Activated naive CD8-positive, alpha-beta T cell (primary cell): ENCODE measurements around the gene KCNAB2.

Source experiments
- H3K27ac Mint-ChIP-seq: one replicate; pipeline ENCODE4 v1.8.0; 2021; ENCODE audit warnings: mixed read lengths
- H3K27me3 Mint-ChIP-seq: one replicate; pipeline ENCODE4 v1.8.0; 2021; ENCODE audit warnings: mixed read lengths
- H3K36me3 Mint-ChIP-seq: one replicate; pipeline ENCODE4 v1.8.0; 2021; ENCODE audit warnings: mixed read lengths
- H3K4me1 Mint-ChIP-seq: one replicate; pipeline ENCODE4 v1.8.0; 2021; ENCODE audit warnings: low read depth, mixed read lengths
- H3K4me3 Mint-ChIP-seq: one replicate; pipeline ENCODE4 v1.8.0; 2021; ENCODE audit warnings: mild to moderate bottlenecking, mixed read lengths
- H3K9me3 Mint-ChIP-seq: one replicate; pipeline ENCODE4 v1.8.0; 2021; ENCODE audit warnings: low read depth, mixed read lengths

The KCNAB2 gene

GRCh38 chr1:6045561-6045960 lies at the start of gene KCNAB2:
TSS of gene KCNAB2 (plus strand) at chr1:6045888. CDS start at chr1:6051537, 5,649 bp downstream.
- Mint-ChIP-seq H3K9me3 (no peaks in the 10 kb centered on the region), H3K4me3 (no peak within 1 kb of the TSS), H3K36me3 (peaks cover 4% of the 10 kb centered on the region), H3K4me1 (peaks cover 20% of the 10 kb centered on the region), H3K27me3 (no peaks in the 10 kb centered on the region), H3K27ac (no peak within 1 kb of the TSS)

GRCh38 chr1:5996641-5997270 lies 48.9 kb upstream of the KCNAB2 start:
- Mint-ChIP-seq H3K27ac (no peak overlapping the region), H3K9me3 (no peaks in the 10 kb centered on the region), H3K36me3 (no peaks in the 10 kb centered on the region), H3K27me3 (no peaks in the 10 kb centered on the region), H3K4me3 (no peak overlapping the region), H3K4me1 (peaks cover 37% of the 10 kb centered on the region)

- H3K27ac Mint-ChIP-seq, result no peak overlapping the region
Measured at GRCh38 chr1:5997316-5997715, 48.4 kb upstream of the KCNAB2 start.

GRCh38 chr1:5998051-5998905 lies 47.4 kb upstream of the KCNAB2 start:
- Mint-ChIP-seq H3K4me3 (no peak overlapping the region), H3K27me3 (no peaks in the 10 kb centered on the region), H3K4me1 (peaks cover 43% of the 10 kb centered on the region), H3K27ac (peak overlapping the region; percentile 22), H3K36me3 (no peaks in the 10 kb centered on the region), H3K9me3 (no peaks in the 10 kb centered on the region)

More at GRCh38 chr1:5997316-5997715, 48.4 kb upstream of the KCNAB2 start:
- Mint-ChIP-seq H3K9me3 (no peaks in the 10 kb centered on the region), H3K36me3 (no peaks in the 10 kb centered on the region), H3K27me3 (no peaks in the 10 kb centered on the region), H3K4me1 (peaks cover 41% of the 10 kb centered on the region), H3K4me3 (no peak overlapping the region)

- Mint-ChIP-seq H3K4me1 (peaks cover 44% of the 10 kb centered on the region), H3K36me3 (no peaks in the 10 kb centered on the region), H3K4me3 (no peak overlapping the region), H3K27ac (no peak overlapping the region), H3K9me3 (no peaks in the 10 kb centered on the region), H3K27me3 (no peaks in the 10 kb centered on the region)
Measured at GRCh38 chr1:5998906-5999301, 46.8 kb upstream of the KCNAB2 start.

GRCh38 chr1:5999711-6000443 lies 45.8 kb upstream of the KCNAB2 start:
- Mint-ChIP-seq H3K27ac (no peak overlapping the region), H3K27me3 (no peaks in the 10 kb centered on the region), H3K36me3 (no peaks in the 10 kb centered on the region), H3K4me1 (peaks cover 41% of the 10 kb centered on the region), H3K4me3 (no peak overlapping the region), H3K9me3 (no peaks in the 10 kb centered on the region)

GRCh38 chr1:6000444-6001288 lies 45.0 kb upstream of the KCNAB2 start:
- Mint-ChIP-seq H3K4me1 (peaks cover 36% of the 10 kb centered on the region), H3K36me3 (no peaks in the 10 kb centered on the region), H3K27me3 (no peaks in the 10 kb centered on the region), H3K4me3 (no peak overlapping the region), H3K9me3 (no peaks in the 10 kb centered on the region), H3K27ac (no peak overlapping the region)

GRCh38 chr1:6001992-6002576 lies 43.6 kb upstream of the KCNAB2 start:
- no peaks in the 10 kb centered on the region for H3K36me3 Mint-ChIP-seq
- H3K4me3 Mint-ChIP-seq, result no peak overlapping the region
- H3K4me1 Mint-ChIP-seq, result peaks cover 39% of the 10 kb centered on the region
- H3K9me3 Mint-ChIP-seq, result no peaks in the 10 kb centered on the region
- H3K27me3 Mint-ChIP-seq, result no peaks in the 10 kb centered on the region
- no peak overlapping the region for H3K27ac Mint-ChIP-seq

- no peaks in the 10 kb centered on the region for H3K27me3 Mint-ChIP-seq
- H3K4me1 Mint-ChIP-seq, result peaks cover 39% of the 10 kb centered on the region
- H3K9me3 Mint-ChIP-seq, result no peaks in the 10 kb centered on the region
- no peak overlapping the region for H3K27ac Mint-ChIP-seq
- H3K36me3 Mint-ChIP-seq, result no peaks in the 10 kb centered on the region
- no peak overlapping the region for H3K4me3 Mint-ChIP-seq
Measured at GRCh38 chr1:6002714-6003501, 42.8 kb upstream of the KCNAB2 start.

- H3K27me3 Mint-ChIP-seq, result no peaks in the 10 kb centered on the region
- no peak overlapping the region for H3K27ac Mint-ChIP-seq
- H3K4me1 Mint-ChIP-seq, result peaks cover 35% of the 10 kb centered on the region
- H3K9me3 Mint-ChIP-seq, result no peaks in the 10 kb centered on the region
- H3K4me3 Mint-ChIP-seq, result no peak overlapping the region
- H3K36me3 Mint-ChIP-seq, result no peaks in the 10 kb centered on the region
Measured at GRCh38 chr1:6003568-6004411, 41.9 kb upstream of the KCNAB2 start.

GRCh38 chr1:6004412-6005123 lies 41.1 kb upstream of the KCNAB2 start:
- no peak overlapping the region for H3K27ac Mint-ChIP-seq
- no peaks in the 10 kb centered on the region for H3K9me3 Mint-ChIP-seq
- no peak overlapping the region for H3K4me3 Mint-ChIP-seq
- peaks cover 35% of the 10 kb centered on the region for H3K4me1 Mint-ChIP-seq
- H3K27me3 Mint-ChIP-seq, result no peaks in the 10 kb centered on the region
- no peaks in the 10 kb centered on the region for H3K36me3 Mint-ChIP-seq

GRCh38 chr1:6005276-6005917 lies 40.3 kb upstream of the KCNAB2 start:
- Mint-ChIP-seq H3K36me3 (no peaks in the 10 kb centered on the region), H3K4me1 (peaks cover 33% of the 10 kb centered on the region), H3K27me3 (no peaks in the 10 kb centered on the region), H3K9me3 (no peaks in the 10 kb centered on the region), H3K4me3 (no peak overlapping the region), H3K27ac (no peak overlapping the region)
